Measurements from ENCODE around the gene ESRRB. TPM values are rescaled to one million over a fixed set of nuclear protein-coding genes. Genes with fewer than 3 reads are reported as not detected.

The ESRRB gene
- total RNA-seq, 1 experiment from 2014 or later: 1.9 TPM

DNA sequence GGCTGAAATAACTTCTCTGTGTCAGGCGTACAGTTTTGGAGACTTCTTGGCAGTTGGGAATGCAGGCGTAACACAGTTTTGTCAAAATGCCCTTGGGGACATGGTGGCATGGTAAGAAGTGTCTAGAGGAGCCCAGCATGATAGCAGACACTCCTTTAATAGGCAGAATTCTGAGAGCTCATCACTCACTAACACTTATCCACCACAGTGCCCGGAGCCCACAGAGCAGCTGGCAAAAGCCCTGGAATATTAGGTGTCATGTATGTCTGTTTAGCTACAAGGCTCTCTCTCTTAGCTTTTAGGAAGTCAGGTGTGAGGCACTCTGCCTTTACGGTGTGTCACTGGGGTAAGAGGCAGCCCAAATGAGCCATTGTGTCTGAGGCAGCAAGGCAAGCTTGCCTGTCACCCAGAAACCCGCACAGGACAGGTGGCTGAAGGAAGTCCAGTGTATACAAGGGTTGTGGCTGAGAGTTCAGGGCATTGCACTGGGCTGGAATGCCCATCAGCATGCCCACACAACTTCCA, 96.3 kb downstream of the ESRRB start:
- H3K36me3 ChIP-seq (replicated peaks; ENCODE audit: control insufficient read depth, insufficient read depth, low read length): no peaks in the 10 kb centered on the region
- DNase-seq: no peak
- H3K4me3 ChIP-seq (ENCODE audit: insufficient read depth, low read depth, low read length): no peak overlapping the region
- no peaks in the 10 kb centered on the region for H3K27me3 ChIP-seq (ENCODE audit: control insufficient read depth, insufficient read depth, low read length)

DNA sequence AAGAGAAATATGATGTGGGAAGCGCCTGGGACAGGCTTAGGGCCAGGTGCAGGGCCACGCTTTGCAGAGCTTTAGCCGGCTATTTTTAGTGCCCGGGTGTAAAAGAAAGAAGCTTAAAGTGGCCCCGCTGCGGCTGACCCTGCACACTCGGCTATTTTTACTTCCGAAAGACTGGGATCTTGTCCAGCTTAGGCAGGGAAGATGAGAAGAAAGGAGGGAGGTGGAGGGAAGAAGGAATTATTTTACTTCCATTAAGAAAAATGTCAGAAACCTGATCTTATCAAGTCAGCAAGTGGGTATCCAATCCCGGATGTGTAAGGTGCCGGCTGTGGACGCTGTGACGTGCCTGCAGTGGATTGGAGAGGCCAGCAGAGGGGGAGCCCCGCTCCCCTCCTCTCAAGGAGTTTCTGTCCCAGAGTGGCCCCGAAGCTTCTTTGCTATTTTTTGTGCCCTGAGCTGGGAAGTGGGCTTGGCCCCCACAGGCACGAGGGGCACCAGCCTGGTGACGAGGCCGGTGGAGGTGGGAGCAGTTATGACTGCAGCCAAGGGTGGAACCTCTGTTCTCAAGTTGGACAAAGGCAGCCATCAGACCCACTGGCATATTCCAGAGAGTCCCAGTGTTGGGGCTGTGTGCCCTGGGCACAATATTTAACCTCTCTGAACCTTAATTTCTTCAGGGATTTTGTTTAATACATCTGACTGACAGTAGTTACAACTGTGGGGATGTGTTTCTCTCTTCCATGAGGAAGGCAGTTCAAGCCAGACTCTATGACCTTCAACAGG, 97.7 kb downstream of the ESRRB start:
- peak; percentile 88 for DNase-seq
- H3K27me3 ChIP-seq (ENCODE audit: control insufficient read depth, insufficient read depth, low read length): no peaks in the 10 kb centered on the region
- H3K4me3 ChIP-seq (ENCODE audit: insufficient read depth, low read depth, low read length): no peak overlapping the region
- H3K36me3 ChIP-seq (replicated peaks; ENCODE audit: control insufficient read depth, insufficient read depth, low read length): no peaks in the 10 kb centered on the region

DNA sequence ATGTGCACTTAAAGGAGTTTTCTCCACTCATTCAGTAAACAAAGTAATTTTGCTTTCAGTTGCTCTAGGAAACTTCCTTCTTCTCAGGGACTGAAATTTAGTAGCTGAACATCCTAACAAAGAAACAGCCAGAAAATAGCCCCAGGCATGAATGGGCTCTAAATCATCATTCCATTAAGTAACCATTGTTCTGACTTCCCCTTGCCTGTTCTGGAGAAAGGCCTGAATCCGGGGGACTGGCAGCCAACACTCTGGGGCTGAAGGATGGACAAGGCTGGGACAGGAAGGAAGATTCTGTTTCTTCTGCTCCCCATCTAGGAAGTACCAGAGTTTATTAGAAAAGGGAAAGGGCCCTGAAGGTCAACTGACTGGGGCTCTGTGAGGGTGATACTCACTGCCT, 104.5 kb downstream of the ESRRB start:
- Histone ChIP-seq H3K36me3 (replicated peaks; ENCODE audit: control insufficient read depth, insufficient read depth, low read length) (no peaks in the 10 kb centered on the region), H3K4me3 (ENCODE audit: insufficient read depth, low read depth, low read length) (no peak overlapping the region), H3K27me3 (ENCODE audit: control insufficient read depth, insufficient read depth, low read length) (no peaks in the 10 kb centered on the region)
- DNase-seq: no peak

DNA sequence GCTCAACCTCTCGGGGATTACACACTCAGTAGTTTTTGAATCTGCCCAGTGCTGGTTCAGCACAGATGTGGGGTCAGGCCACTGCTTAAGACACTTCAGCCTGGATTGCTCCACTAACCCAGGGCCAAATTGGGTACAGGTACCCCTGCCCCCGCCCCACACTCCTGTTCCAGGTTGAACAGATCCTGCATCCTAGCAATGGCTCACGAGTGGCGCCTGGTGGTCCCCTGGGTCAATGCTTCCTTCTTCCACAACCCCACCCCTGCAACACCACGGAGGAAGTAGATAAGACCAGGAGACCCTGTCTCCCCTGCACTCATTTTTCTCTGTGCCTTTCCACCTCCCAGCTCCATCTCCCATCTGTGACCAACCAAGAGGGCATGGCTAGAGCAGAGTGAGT, 108.4 kb downstream of the ESRRB start:
- H3K27me3 ChIP-seq (ENCODE audit: control insufficient read depth, insufficient read depth, low read length): no peaks in the 10 kb centered on the region
- H3K4me3 ChIP-seq (ENCODE audit: insufficient read depth, low read depth, low read length): no peak overlapping the region
- H3K36me3 ChIP-seq (replicated peaks; ENCODE audit: control insufficient read depth, insufficient read depth, low read length): no peaks in the 10 kb centered on the region
- DNase-seq: peak; percentile 73

DNA sequence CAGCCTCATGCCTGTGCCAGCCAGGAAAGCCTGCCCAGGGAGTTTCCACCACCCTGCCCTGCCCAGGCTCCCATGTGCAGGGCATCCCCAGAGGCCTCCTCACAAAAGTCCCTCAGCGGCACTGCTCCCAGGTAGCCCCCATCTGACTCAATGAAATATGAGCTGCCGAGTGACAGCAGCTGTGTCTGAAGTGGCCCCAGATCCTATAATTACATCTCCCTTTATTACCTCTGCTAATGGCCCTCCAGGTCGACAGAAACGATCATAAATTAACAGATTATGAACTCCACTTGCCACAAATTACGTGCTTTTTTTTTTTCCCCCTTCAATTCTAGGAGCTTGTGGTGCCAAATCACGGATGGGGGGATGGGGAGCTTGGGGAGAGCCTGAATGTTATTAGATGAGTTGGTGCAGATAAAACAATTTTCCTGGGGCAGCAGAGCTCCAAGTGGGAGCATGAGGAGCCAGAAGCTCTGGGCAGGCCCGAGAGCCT, 110.4 kb downstream of the ESRRB start:
- Histone ChIP-seq H3K36me3 (replicated peaks; ENCODE audit: control insufficient read depth, insufficient read depth, low read length) (no peaks in the 10 kb centered on the region), H3K27me3 (ENCODE audit: control insufficient read depth, insufficient read depth, low read length) (no peaks in the 10 kb centered on the region), H3K4me3 (ENCODE audit: insufficient read depth, low read depth, low read length) (no peak overlapping the region)
- peak; percentile 44 for DNase-seq

DNA sequence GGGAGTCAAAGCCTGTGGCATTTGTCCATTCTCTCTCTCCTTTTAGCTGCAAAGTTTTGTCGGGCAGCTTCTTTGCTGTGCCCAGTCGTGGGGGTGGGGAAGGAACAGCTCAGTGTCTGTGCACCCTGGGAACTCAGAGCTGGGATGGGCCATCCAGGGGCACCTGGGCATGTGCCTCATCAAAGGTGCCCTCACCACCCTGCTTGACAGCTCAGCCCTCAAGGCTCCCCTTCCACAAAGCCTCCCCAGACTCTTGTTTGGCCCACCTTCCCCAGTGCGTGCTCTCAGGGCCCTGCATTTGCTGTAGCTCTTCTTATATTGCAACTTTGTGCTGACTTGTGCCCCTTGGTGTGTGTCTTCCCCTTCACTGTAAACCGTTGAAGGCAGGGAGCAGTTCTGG, 112.6 kb downstream of the ESRRB start:
- no peaks in the 10 kb centered on the region for H3K27me3 ChIP-seq (ENCODE audit: control insufficient read depth, insufficient read depth, low read length)
- DNase-seq: no peak
- no peaks in the 10 kb centered on the region for H3K36me3 ChIP-seq (replicated peaks; ENCODE audit: control insufficient read depth, insufficient read depth, low read length)
- no peak overlapping the region for H3K4me3 ChIP-seq (ENCODE audit: insufficient read depth, low read depth, low read length)

DNA sequence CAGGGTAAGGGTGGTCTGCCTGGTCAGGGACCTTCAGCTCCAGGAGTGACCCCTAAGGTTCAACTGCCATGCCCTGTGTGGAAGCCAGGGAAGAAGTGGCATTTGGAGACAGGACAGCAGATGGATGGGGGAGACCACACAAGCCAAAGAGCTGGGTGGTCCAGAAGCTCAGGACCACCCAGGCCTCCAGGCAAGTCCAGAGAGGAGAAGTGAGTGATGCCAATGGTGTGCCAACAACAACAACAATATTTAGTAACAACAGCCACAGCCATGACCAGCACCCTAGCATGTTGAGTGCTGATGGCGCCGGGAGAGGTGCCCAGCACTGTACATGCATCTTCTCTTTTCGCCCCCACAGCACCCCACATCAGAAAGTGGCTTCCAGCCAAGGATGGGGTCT, 113.7 kb downstream of the ESRRB start:
- H3K4me3 ChIP-seq (ENCODE audit: insufficient read depth, low read depth, low read length): no peak overlapping the region
- no peak for DNase-seq
- H3K36me3 ChIP-seq (replicated peaks; ENCODE audit: control insufficient read depth, insufficient read depth, low read length): no peaks in the 10 kb centered on the region
- no peaks in the 10 kb centered on the region for H3K27me3 ChIP-seq (ENCODE audit: control insufficient read depth, insufficient read depth, low read length)

DNA sequence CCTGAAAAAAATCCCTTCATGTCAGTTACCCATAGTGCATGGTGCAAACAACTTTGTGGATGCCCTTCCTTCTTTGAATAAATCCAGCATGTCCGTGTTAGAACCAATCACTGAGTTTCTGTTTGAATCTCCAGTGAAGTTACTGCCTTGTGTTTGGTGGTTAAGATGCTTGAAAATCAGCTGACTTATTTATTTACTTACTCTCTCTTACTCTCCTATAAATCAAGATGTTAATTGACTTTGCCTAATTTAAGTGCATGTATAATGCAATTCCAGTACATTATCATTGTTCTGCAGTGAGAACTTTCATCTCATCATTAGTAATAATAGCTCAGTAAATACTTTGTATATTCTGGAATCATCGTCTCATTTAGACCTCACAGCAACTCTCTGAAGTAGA, 114.2 kb downstream of the ESRRB start:
- Histone ChIP-seq H3K4me3 (ENCODE audit: insufficient read depth, low read depth, low read length) (no peak overlapping the region), H3K27me3 (ENCODE audit: control insufficient read depth, insufficient read depth, low read length) (no peaks in the 10 kb centered on the region), H3K36me3 (replicated peaks; ENCODE audit: control insufficient read depth, insufficient read depth, low read length) (no peaks in the 10 kb centered on the region)
- DNase-seq: no peak

DNA sequence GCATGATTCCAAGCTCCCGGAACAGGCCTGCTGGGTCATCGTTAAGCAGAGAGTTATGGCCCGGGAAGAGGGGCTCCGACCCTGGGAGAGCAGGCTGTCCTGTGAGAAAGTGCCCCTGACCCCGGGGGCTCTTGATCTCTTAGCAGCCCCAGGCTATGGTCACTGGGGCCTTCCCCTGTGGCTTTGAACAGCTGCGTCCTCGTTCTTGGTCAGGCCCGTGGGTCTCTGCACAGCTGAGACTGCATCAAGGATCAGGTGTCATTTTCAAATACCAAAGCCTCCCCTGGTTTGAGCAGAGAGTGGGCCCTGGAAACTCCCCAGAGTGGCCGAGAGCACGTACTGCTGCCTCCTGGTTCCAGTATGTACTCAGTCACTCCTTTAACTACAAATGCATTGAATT, 114.8 kb downstream of the ESRRB start:
- Histone ChIP-seq H3K27me3 (ENCODE audit: control insufficient read depth, insufficient read depth, low read length) (no peaks in the 10 kb centered on the region), H3K4me3 (ENCODE audit: insufficient read depth, low read depth, low read length) (no peak overlapping the region), H3K36me3 (replicated peaks; ENCODE audit: control insufficient read depth, insufficient read depth, low read length) (no peaks in the 10 kb centered on the region)
- DNase-seq: peak; percentile 56

DNA sequence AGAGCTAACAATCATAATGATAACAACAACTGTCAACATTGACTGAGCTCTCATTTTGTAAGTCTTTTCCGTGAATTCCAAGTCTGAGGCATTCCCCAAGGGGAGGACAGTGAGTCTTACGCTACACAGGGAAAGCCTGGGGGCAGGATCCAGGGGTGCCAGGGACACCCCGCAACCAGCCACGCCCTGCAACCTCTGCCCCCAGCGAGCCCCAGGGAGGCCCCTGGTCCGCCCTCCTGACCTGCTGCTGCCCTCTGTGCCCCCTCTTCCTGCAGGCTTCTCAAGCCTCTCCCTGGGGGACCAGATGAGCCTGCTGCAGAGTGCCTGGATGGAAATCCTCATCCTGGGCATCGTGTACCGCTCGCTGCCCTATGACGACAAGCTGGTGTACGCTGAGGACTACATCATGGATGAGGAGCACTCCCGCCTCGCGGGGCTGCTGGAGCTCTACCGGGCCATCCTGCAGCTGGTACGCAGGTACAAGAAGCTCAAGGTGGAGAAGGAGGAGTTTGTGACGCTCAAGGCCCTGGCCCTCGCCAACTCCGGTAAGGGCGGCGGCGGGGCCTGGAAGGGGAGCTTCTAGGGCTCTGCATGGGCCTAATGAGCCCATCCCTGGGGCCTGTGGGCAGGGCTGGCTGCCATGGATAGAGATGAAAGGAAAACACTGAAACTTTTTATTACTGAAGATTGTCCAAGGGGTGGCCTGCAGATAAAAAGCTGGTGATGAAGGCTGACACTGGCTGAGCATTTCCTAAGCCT, 115.4 kb downstream of the ESRRB start:
- H3K27me3 ChIP-seq (ENCODE audit: control insufficient read depth, insufficient read depth, low read length): no peaks in the 10 kb centered on the region
- no peaks in the 10 kb centered on the region for H3K36me3 ChIP-seq (replicated peaks; ENCODE audit: control insufficient read depth, insufficient read depth, low read length)
- DNase-seq: peak; percentile 47

DNA sequence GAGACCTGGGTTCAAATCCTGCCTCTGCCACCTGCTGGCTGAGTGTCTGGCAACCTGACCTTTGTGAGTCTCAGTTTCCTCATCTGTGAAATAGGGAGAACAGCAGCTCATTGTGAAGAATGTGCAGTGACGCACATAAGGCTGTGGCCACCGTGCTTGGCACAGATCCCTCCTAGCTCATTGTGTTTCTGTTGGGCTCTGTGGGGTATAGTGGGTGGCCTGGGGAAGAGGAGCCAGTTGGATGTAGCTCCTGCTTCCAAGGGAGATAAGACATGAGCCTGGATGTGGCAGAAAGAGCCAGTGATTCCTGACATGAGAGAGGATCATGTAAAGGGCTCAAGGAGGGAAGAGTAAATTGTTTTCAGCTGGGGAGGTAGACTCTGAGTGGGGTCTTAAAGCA, 120.0 kb downstream of the ESRRB start:
- Histone ChIP-seq H3K27me3 (ENCODE audit: control insufficient read depth, insufficient read depth, low read length) (no peaks in the 10 kb centered on the region), H3K36me3 (replicated peaks; ENCODE audit: control insufficient read depth, insufficient read depth, low read length) (no peaks in the 10 kb centered on the region), H3K4me3 (ENCODE audit: insufficient read depth, low read depth, low read length) (no peak overlapping the region)
- DNase-seq: no peak

More for the DNA sequence above, 115.4 kb downstream of the ESRRB start:
- no peak overlapping the region for H3K4me3 ChIP-seq (ENCODE audit: insufficient read depth, low read depth, low read length)

DNA sequence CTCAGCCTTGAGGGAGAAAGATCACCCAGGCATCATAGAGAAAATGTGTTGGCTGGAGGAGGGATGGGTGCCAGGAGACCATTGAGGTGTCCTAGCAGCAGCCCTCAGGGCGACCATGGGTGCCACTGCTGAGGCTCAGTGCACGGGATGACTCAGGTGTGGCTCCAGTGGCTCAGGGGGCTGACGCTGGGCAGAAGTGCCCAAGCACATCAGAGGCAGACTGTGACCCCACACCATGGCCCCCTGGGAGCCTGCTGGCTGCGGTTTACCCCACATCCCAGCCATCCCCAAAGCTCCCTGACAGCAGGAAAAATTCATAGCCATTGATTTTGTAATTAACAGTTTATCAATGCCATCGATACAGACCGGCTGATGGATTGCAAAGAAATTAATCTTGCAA, 120.7 kb downstream of the ESRRB start:
- Histone ChIP-seq H3K4me3 (ENCODE audit: insufficient read depth, low read depth, low read length) (no peak overlapping the region), H3K27me3 (ENCODE audit: control insufficient read depth, insufficient read depth, low read length) (no peaks in the 10 kb centered on the region), H3K36me3 (replicated peaks; ENCODE audit: control insufficient read depth, insufficient read depth, low read length) (no peaks in the 10 kb centered on the region)
- DNase-seq: no peak

DNA sequence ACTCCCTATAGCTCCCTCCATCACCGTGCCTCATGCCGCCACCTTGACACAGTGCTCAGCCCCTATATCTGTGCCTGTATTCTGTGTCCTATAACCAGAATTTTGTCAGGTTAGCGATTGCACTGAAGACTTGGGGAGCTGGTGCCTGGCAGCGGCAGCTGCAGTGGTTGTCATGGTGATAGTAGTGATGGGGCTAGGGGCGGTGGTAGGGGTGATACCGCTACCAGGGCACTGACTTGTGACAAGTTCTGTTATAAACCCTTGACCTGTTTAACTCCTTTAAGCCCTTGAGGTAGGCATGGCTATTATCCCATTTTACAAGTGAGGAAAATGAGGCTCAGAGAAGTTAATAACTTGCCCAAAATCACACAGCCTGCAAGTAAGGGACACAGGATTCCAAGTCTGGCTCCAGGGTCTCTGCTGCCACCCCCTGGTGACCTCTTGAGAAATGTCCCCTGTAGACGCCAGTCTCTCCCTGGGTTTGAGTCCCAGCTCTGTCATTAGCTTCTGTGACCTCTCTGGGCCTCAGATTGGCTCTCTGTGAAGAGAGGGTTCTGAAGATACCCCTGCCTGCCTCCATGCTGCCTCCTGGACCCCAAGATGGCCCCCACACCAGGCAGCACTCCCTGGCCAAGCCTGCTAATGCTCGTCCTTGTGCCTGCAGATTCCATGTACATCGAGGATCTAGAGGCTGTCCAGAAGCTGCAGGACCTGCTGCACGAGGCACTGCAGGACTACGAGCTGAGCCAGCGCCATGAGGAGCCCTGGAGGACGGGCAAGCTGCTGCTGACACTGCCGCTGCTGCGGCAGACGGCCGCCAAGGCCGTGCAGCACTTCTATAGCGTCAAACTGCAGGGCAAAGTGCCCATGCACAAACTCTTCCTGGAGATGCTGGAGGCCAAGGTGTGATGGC, 121.9 kb downstream of the ESRRB start:
- DNase-seq: peak; percentile 72
- H3K27me3 ChIP-seq (ENCODE audit: control insufficient read depth, insufficient read depth, low read length): no peaks in the 10 kb centered on the region
- H3K4me3 ChIP-seq (ENCODE audit: insufficient read depth, low read depth, low read length): no peak overlapping the region
- H3K36me3 ChIP-seq (replicated peaks; ENCODE audit: control insufficient read depth, insufficient read depth, low read length): no peaks in the 10 kb centered on the region

DNA sequence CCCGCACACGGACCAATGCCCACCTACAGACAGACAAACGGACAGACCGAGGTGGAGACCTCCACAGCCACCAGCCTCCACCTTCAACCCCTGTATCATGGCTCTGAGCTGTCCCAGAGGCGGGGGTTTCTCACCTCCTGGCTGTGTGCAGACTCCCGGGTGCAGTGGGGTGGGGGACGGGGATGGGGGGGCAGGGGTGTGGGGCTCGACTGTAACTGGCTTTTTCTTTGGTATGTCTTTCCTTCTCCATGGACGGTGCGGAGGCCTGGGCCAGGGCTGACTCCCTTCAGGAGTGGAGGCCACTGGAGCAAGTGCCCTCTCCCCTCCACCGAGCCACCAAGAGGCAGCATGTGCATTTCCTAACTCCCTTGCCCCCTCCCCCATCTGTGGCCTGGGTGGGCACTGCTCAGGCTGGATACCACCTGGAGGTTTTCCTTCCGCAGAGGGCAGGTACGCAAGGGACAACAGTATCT, 122.6 kb downstream of the ESRRB start:
- DNase-seq: no peak
- Histone ChIP-seq H3K27me3 (ENCODE audit: control insufficient read depth, insufficient read depth, low read length) (no peaks in the 10 kb centered on the region), H3K4me3 (ENCODE audit: insufficient read depth, low read depth, low read length) (no peak overlapping the region), H3K36me3 (replicated peaks; ENCODE audit: control insufficient read depth, insufficient read depth, low read length) (no peaks in the 10 kb centered on the region)

Data from H7 (cell line).